Spinal cord (tissue), 10 donors: ENCODE results near the gene ZNF550. TPM values are rescaled to one million over a fixed set of nuclear protein-coding genes. Genes with fewer than 3 reads are reported as not detected.
A peak's percentile ranks its signal among the peaks of the same experiment; 100 is the strongest.
"Not testable (repeated sequence)": the region's sequence is repeated elsewhere in the genome, so short reads cannot be mapped to it uniquely, and the experiment has no call there.

Source experiments
- DNase-seq, 6 donors: peaks; one replicate each; pipeline versions ENCODE4 v3.0.0 to v3.0.0-alpha.2; 2013 to 2015; ENCODE audit warnings: low spot score in 6 of 6, low read depth in 4 of 6
- H3K27ac ChIP-seq: one replicate; pipeline ENCODE4 v1.5.1; 2013; ENCODE audit warnings: low read depth, low read length, control low read depth
- H3K27me3 ChIP-seq: one replicate; pipeline ENCODE4 v1.6.1; 2013; ENCODE audit warnings: low read length; ENCODE audit not compliant: control insufficient read depth, insufficient read depth
- H3K36me3 ChIP-seq: one replicate; pipeline ENCODE4 v1.6.1; 2013; ENCODE audit warnings: low read length; ENCODE audit not compliant: control insufficient read depth, insufficient read depth
- H3K4me1 ChIP-seq: one replicate; pipeline ENCODE4 v1.6.1; 2013; ENCODE audit warnings: low read length; ENCODE audit not compliant: control insufficient read depth, insufficient read depth
- H3K4me3 ChIP-seq: one replicate; pipeline ENCODE4 v1.5.1; 2013; ENCODE audit warnings: low read depth, low read length, control low read depth
- H3K9me3 ChIP-seq: one replicate; pipeline ENCODE4 v1.6.1; 2013; ENCODE audit warnings: low read length; ENCODE audit not compliant: control insufficient read depth, insufficient read depth
- WGBS: methylation state at CpG from one replicate; pipeline ENCODE4 v1.1.5; 2013; ENCODE audit warnings: missing lambda C conversion rate; ENCODE audit not compliant: insufficient coverage; 5-methylcytosine and 5-hydroxymethylcytosine counted together
- polyA plus RNA-seq, 2 donors: library from polyadenylated mRNA; unstranded; fragments of 120-200 nt; gene quantifications; one replicate each; pipeline ENCODE4 v1.2.1, GENCODE V29; 2013; ENCODE audit not compliant: insufficient read length in 2 of 2
- total RNA-seq, 2 donors: library from RNA; depleted of rRNA in 1 of 2; stranded (reverse); fragments of 120-200 nt in 1 of 2; fragments of >200 nt in 1 of 2; gene quantifications; one replicate each; pipeline versions ENCODE4 v1.2.3 to v1.2.4, GENCODE V29; 2013 to 2014
- donor health status: healthy.

The ZNF550 gene
- total and polyA plus RNA-seq, 4 donors: 10.8 to 16.8 (median 13.4) TPM

DNA sequence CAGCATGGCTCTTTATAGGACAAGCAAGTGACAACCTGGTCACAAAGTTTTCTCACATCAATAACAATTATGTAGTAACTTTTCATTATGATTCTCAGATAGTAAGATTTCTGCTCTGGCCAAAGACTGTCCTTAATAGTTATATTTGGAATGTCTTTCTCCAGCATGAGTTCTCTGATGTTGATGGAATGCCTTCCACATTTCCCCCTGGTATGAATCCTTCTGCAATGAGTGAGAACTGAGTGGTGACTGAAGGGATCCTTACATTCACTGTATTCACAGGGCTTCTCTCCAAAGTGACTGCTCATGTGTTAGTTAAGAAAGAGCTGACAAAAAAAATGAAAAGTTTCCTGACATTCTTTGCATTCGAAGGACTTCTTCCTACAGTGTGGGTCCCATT is 13.2 kb downstream of the ZNF550 start:
- 88% methylated on average over 1 of the region's 1 CpG for WGBS
- no peaks in the 10 kb centered on the region for H3K27me3 ChIP-seq
- no peaks in the 10 kb centered on the region for H3K4me1 ChIP-seq
- H3K36me3 ChIP-seq: peaks cover 46% of the 10 kb centered on the region
- DNase-seq: no peak
- no peak overlapping the region for H3K27ac ChIP-seq
- H3K9me3 ChIP-seq: peaks cover 6% of the 10 kb centered on the region
- no peak overlapping the region for H3K4me3 ChIP-seq

DNA sequence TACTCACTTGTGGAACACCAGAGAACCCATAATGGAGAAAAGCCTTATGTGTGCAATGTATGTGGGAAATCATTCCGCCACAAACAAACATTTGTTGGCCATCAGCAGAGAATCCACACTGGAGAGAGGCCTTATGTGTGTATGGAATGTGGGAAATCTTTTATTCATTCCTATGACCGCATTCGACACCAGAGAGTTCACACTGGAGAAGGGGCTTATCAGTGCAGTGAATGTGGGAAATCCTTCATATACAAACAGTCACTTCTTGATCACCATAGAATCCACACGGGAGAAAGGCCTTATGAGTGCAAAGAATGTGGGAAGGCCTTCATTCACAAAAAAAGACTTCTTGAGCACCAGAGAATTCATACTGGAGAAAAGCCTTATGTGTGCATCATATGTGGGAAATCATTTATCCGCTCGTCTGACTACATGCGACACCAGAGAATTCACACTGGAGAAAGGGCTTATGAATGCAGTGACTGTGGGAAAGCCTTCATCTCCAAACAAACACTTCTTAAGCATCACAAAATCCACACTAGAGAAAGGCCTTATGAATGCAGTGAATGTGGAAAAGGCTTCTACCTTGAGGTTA is 21.6 kb downstream of the ZNF550 start:
- Histone ChIP-seq H3K27ac (no peak overlapping the region), H3K27me3 (no peaks in the 10 kb centered on the region), H3K4me3 (no peak overlapping the region), H3K36me3 (peaks cover 32% of the 10 kb centered on the region), H3K9me3 (peaks cover 12% of the 10 kb centered on the region), H3K4me1 (no peaks in the 10 kb centered on the region)
- DNase-seq: no peak
- no CpG with 5 or more reads among the region's 7 CpGs for WGBS

DNA sequence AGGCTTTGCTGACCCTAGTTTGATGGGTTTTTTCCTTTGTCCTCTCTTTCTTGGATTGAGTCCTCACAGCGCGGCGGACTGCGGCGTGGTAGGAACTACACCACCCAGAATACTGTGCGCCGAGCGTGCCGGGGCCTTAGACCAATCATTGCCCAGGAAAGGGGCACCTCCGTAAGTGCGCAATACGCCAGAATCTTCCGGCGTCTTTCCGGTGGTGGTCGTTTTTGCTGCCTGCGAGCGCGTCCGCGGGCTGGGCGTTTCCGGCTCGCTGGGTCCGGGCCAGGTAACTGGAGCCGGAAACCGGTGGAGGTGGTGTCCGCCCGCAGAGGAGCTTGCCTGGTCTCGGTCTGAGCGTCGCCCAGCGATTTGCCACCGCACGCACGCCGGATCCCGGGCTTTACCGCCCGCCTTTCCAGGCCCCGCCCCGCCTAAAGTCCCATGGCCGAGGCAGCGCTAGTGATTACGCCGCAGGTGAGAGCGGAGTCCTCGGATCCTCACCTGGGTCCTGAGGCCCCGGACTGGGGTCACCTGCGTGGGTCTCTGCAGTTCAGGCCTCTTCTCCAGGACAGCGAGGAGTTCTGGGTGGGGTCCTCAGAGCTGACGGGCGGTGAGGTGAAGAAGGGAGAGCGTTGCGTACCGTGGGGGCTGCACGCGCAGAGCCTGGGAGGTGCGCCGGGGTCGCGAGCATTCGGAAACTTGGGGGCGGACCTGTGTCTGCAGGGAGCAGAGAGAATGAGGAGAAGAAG is 32.4 kb downstream of the ZNF550 start, which contains the start of gene ZNF549:
Gene ZNF549, plus strand, starts transcription at position 221 of the 746 bp plus-strand sequence. Its CDS starts 218 bp downstream, at position 439.
- H3K9me3 ChIP-seq: no peaks in the 10 kb centered on the region
- no peaks in the 10 kb centered on the region for H3K36me3 ChIP-seq
- peak within 1 kb of the TSS; percentile 8 for H3K27ac ChIP-seq
- no peaks in the 10 kb centered on the region for H3K27me3 ChIP-seq
- 0% methylated on average over 64 of the region's 64 CpGs for WGBS
- peaks cover 9% of the 10 kb centered on the region for H3K4me1 ChIP-seq
- peak; percentile 73 to 98 (median 86) for DNase-seq
- H3K4me3 ChIP-seq: peak within 1 kb of the TSS; percentile 76

DNA sequence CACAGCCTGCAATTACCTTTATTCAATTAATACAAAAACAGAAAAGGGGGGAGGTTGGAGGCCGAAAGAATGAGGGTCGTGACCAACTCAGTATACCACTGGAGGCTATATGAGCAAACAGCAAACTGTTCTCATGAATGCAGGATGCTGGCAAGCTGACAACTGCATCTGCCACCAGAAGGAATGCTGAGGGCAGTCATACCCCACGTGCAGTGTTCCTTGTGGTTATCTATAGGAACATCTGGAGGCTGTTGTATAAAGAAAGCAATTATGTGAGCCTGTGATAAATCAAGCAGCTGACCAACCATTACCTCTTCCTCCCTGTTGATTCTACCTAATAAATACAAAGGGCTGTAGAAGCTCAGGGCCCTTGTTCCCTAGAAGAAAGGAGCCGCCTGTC is 41.6 kb downstream of the ZNF550 start:
- H3K27me3 ChIP-seq, H3K9me3 ChIP-seq, DNase-seq, H3K4me1 ChIP-seq, H3K4me3 ChIP-seq, H3K27ac ChIP-seq: not testable (repeated sequence)
- H3K36me3 ChIP-seq: peaks cover 10% of the 10 kb centered on the region
- WGBS: 75% methylated on average over 1 of the region's 4 CpGs

DNA sequence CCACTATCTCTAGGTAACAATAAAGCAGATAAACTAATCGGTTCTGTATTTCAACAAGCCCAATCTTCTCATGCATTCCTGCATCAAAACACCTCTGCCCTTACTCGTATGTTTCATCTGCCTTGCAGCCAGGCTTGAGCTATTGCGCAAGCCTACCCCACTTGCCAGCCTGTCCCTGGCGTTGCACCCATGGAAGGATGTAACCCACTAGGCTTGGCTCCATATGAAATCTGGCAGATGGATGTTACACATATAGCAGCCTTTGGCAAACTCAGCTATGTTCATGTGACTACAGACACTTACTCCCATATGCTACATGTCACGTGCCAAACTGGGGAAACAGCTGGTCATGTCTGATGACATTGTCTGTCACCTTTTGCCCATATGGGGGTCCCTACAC is 44.4 kb downstream of the ZNF550 start:
- Histone ChIP-seq H3K9me3 (peaks cover 8% of the 10 kb centered on the region), H3K27me3 (no peaks in the 10 kb centered on the region), H3K27ac (no peak overlapping the region), H3K4me1 (no peaks in the 10 kb centered on the region), H3K4me3 (no peak overlapping the region), H3K36me3 (peaks cover 16% of the 10 kb centered on the region)
- DNase-seq: peak in 2 of 6 donors; percentile 14 to 93
- 90% methylated on average over 5 of the region's 5 CpGs for WGBS

DNA sequence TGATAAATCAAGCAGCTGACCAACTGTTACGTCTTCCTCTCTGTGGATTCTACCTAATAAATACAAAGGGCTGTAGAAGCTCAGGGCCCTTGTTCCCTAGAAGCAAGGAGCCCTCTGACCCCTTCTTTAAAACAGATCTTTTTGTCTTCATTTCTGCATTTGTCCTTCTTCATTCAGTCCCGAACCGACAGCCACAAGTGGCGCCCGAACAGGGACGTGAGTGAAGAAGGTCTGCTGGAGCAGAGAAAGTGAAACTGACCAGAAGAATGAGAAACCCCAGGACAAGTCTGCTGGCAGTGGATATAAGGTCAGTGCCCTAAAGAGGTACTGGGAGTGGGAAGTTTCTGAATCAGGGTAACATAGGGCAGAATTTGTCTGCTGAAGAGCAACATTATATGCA is 46.8 kb downstream of the ZNF550 start:
- no peaks in the 10 kb centered on the region for H3K27me3 ChIP-seq
- H3K4me3 ChIP-seq: no peak overlapping the region
- DNase-seq: peak in 1 of 6 donors; percentile 10
- H3K9me3 ChIP-seq: peaks cover 8% of the 10 kb centered on the region
- H3K4me1 ChIP-seq: no peaks in the 10 kb centered on the region
- peaks cover 11% of the 10 kb centered on the region for H3K36me3 ChIP-seq
- 93% methylated on average over 6 of the region's 6 CpGs for WGBS
- H3K27ac ChIP-seq: no peak overlapping the region

- Histone ChIP-seq H3K4me3 (no peak overlapping the region), H3K36me3 (peaks cover 21% of the 10 kb centered on the region), H3K27ac (no peak overlapping the region), H3K9me3 (peaks cover 8% of the 10 kb centered on the region), H3K4me1 (no peaks in the 10 kb centered on the region), H3K27me3 (no peaks in the 10 kb centered on the region)
- DNase-seq: no peak
These were observed 48.2 kb downstream of the ZNF550 start for GRCh38 chr19:57511484-57511883.

DNA sequence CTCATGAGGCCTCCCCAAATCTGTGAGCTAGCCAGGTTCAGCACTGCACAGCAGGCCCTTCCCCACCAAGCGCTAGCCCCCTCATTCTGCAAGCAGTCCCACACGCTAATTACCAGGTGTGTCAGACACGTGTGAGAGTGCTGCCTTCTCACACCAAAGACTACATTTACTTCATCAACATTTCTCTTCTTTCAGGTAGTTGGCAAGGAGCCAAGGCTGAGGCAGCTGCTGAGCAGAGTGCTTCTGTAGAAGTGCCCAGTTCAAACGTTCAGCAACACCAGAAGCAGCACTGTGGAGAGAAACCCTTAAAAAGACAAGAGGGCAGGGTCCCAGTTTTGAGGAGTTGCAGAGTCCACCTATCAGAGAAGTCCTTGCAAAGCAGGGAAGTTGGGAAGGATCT is 53.5 kb downstream of the ZNF550 start:
- Histone ChIP-seq H3K27ac (no peak overlapping the region), H3K9me3 (no peaks in the 10 kb centered on the region), H3K4me1 (peaks cover under 1% of the 10 kb centered on the region), H3K27me3 (no peaks in the 10 kb centered on the region), H3K4me3 (no peak overlapping the region), H3K36me3 (peaks cover 41% of the 10 kb centered on the region)
- no peak for DNase-seq
- 80% methylated on average over 3 of the region's 4 CpGs for WGBS

DNA sequence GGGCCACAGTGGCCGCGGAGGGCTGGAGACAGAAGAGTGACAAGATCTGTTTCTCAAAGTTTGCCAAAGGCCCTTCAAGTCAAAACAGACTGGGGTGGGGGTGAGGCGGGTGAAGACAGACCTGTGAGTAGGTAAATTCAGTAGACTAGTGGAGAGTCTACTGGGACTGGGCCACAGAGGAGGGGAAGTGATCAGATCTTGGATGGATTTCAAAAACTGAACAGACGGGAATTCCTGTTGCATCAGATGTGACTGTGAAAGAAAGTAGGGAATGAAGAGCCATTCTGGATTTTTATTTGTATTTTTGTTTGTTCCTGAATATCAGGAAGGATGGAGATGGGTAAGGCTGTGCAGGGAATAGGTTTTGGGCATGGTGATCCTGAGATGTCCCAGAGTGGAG is 59.3 kb downstream of the ZNF550 start:
- WGBS: 8% methylated on average over 1 of the region's 4 CpGs
- Histone ChIP-seq H3K36me3 (peaks cover 17% of the 10 kb centered on the region), H3K4me3 (peak overlapping the region; percentile 4)
- not testable (repeated sequence) for H3K27ac ChIP-seq, H3K4me1 ChIP-seq, H3K27me3 ChIP-seq, H3K9me3 ChIP-seq
- DNase-seq: peak in 1 of 6 donors; percentile 21
